Medulla oblongata (tissue), 1 donor: Measurements from ENCODE around the gene NUP54.

ENCODE experiments used
- DNase-seq: peaks from one replicate; pipeline ENCODE4 v3.0.0-alpha.2; 2015; ENCODE audit errors: extremely low spot score

NUP54 gene

DNA sequence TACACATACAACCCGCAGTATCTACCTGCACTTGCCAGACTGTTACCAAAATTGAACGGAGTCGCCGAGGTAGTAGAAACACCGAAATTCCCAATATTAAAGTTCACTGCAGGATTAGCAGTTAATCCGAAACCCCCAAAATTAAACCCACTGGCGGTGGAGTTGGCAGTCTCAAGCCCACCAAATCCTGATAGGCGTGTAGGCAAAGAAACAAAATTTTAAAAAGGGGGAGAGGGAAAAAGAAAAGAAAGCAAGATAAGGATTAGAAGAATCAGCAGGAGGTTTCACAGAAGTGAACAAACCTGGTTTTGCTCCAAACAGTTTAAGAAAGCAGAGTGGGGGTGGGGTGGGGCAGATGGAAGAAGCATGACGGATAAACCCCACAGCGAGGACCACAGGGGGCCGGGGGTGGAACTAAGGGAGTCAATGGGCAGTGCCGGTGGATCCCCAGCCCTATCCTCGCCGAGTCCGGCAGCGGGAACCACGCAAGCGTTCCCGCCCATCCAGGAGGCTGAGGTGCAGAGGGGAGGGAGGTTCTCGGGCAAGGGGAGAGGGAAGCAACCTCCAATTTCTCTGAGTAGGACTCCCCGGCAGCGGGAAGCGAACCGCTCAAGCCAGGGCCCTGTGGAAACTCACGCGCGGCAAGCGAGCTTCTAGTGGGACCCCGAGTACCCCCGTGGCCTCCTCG, 599 bp downstream of the NUP54 start:
- DNase-seq: peak; percentile 36

DNA sequence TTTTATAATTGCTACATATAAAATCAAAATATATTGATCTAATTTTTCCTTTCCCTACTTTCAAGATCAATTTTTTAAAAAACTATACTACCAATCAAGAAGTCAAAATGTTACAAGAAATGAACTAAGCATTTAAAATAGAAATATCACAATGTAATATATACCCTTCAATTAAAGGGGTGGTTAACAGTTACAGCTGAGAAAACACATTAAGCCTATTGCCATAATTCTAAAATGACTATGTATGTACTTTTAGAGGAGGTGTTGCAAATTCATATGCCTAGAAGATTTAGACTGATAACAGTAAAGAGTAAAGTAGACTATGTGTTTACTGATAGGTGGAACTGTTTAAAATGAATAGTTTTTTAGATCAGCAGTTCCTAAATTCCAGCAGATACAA, 3.7 kb downstream of the NUP54 start:
- no peak for DNase-seq

DNA sequence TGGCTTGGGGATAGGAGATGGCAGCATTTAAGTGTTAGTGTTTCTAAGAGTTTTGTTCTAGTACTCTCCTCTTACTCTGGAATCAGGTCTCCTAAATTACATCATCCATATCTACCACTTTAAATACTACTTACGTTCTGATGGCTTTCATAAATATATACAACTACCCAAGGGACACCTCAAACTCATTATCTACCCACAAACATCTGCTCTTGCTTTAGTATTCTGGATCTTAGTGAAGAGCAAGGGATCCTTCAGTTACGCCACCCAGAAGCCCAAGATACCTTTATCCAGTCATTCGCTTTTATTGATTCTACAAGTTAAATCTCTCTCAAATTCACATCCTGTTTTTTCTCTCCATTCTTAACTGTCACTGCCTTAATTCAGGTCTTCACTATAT, 7.0 kb downstream of the NUP54 start:
- no peak for DNase-seq

DNA sequence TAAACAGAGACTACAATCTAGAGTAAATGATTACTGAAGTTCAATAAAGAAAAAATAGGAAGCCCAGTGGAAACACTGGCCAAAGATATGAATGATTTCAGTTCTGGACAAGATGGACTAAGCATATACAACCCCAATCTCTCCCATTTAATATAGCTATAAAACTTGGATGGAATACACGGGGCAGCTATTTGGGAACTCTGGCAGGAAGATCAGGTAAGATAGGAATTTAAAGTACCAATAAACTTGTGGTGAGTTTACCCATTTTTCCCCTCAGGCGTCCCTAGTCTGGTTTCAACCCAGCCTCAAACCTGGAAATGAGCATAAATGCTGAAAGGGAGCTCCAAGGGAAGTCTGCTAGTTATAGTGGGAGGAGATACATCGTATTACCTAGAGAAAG, 20.4 kb downstream of the NUP54 start:
- no peak for DNase-seq

DNA sequence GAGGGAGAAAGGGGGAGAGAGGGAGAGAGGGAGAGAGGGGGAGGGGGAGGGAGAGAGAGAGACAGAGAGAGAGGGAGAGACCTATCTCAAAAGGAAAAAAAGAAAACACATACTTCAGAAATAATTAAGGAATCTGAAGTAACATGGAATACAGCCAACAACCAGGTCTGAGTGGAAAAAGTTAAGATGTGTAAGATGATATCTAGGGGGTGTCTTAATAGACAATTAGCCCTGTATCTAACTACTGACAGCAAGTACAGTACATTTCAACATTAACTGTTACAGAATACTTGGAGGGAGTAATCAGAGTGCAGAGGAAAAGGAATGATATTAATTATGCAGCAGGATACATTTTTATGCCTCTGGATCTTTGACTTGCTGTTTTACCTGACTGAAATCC, 22.4 kb downstream of the NUP54 start:
- no peak for DNase-seq

DNA sequence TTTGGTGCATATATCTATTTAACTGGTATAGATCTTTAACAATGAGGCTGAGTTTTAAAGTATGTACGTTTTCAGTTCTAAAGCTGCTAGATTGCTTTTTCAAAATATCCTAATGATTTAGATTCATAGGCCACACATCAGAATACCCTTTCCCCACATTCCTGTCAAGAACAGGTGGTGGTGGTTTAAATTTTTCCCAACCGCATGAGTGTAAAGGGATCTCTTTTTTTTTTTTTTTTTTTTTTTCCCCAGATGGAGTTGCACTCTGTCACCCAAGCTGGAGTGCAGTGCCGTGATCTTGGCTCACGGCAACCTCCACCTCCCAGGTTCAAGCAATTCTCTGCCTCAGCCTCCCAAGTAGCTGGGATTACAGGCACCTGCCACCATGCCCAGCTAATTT, 28.0 kb downstream of the NUP54 start:
- DNase-seq: no peak

DNA sequence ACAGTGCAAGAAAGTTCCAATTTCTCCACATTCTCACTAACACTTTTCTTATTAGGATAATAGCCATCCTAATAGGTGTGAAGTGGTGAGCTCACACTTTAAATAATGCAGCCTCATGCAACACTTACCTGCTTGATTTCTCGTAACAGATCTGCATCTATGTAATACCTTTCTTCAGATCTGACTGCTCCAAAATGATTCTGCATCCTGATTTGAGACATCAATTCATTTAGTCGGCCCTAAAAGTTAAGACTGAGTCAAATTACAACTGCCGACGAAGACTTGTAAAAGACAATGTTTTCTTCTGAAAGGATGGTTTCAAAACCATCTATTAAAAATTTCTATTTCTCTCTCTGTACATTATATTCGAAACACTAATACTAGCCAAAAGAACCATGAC, 30.7 kb downstream of the NUP54 start:
- DNase-seq: no peak

DNA sequence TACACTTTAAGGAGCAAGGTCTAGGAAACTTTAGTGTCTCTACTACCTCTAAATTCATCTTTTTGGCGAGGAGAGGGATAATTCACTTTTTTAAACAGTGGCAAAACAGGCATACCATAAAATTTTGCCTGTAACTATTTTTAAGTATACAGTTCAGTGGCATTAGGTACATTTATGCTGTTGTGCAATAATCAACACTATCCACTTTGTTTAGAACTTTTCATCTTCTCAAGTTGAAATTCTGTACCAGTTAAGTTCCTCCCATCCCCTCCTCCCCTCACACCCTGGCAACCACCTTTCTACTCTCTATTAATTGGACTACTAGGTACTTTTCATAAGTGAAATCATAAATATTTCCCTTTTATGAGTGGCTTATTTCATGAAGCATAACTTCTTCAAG, 31.4 kb downstream of the NUP54 start:
- DNase-seq: no peak

DNA sequence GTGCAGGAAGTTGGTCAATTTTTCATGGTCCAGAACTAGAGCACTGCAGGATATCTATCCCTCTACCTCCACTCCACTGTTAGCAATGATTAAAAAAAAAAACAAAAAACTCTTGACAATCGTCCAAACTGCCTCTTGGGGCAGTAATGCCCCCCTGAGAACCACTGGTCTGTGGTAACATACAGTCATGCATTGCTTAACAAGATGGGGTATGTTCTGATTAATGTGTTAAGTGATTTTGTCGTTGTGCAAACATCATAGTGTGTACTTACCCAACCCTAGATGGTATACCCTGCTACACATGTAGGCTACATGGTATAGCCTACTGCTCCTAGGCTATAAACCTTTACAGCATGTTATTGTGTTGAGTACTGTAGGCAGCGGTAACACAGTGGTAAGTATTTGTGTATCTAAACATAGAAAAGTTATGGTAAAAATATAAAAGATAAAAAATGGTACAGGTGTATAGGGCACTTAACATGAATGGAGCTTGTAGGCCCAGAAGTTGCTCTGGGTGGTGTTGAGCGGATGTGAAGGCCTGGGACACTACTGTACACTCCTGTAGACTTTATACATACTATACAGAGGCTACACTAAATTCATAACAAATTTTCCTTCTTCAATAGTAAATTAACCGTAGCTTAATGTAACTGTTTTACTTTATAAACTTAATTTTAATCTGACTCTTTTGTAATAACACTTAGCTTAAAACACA, 39.6 kb downstream of the NUP54 start:
- no peak for DNase-seq

DNA sequence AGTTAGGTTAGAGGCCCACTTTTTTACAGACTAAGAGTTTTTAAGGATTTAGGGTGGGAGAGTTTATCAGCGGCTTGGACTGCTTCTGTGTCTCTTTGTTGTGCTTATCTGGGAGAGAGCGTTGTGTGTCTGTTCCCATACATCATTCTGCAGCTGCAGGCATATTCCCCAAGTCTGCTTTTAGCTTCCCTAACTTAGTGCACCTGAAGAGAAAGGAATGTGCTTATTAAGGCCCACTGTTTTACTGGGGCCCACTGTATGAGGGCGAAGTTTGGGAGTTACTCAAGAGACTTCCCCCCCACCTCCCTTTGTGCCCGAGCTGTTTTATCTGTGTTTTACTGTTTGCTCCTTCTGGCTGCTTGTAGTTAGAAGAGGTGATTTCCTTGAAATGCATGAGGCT, 41.8 kb downstream of the NUP54 start:
- no peak for DNase-seq

DNA sequence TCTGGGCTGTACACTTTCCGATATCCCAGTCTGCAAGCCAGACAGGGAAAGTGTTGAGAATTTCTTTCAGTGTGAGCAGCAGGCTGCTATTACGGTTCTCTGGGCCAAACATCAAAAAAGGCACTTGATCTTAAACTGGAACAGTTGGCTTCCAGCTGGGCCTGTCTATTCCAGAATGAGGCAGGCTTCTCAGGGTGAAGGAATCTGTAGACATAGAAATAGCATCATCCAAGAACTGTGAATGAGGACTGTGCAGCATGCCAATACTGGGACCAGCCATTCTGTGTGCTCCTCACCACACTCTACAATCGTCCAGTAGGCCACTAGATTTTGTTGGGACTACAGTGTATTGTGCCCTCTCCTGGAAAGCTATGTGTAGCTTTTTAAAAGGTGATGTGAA, 42.5 kb downstream of the NUP54 start:
- peak; percentile 79 for DNase-seq

DNA sequence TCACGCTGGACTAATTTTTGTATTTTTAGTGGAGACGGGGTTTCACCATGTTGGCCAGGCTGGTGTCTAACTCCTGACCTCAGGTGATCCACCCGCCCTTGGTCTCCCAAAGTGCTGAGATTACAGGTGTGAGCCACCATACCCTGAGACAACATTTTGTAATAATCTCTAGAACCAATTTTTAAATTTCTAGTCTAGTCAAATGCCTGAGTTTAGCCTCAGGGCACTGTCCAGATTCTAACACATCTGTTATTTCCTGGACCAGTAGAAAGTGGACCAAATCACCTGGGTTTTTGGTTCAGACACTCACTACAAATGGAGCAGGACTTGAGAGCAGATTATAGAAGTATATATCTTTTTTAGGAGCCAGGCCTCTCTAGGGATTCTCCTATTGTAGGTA, 52.1 kb downstream of the NUP54 start:
- DNase-seq: no peak

DNA sequence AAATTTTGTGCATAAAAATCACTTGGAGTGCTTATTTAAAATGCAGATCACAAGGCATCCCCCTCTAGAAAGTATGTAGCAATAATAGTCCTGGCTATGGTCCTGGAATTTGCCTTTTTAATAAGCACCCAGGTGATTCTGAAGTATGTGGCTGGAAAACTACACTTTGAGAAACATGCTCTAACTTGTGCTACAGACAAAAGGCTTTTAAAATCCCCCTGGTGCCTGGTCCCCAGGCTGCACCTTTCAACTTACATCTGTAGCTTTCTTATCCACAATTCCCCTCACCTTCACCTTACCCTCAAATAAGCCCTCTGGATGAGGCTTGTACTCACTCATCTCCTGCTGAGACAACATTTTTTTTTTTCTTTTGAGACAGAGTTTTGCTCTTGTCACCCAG, 52.6 kb downstream of the NUP54 start:
- no peak for DNase-seq

DNA sequence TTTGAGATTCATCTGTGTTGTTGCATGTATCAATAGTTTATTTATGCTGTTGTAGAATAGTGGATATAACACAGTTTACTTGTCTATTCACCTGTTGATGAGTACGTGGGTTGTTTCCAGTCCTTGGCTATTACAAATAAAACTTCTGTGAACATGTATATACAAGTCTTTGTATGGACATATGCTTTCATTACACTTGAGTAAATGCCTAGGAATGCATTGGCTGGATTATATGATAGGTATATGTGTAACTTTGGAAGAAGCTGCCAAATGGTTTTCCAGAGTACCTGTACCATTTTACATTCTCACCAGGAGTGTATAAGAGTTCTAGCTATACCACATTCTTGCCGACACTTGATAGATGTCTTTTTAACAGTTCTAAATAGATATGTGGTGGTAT, 57.1 kb downstream of the NUP54 start:
- DNase-seq: no peak

DNA sequence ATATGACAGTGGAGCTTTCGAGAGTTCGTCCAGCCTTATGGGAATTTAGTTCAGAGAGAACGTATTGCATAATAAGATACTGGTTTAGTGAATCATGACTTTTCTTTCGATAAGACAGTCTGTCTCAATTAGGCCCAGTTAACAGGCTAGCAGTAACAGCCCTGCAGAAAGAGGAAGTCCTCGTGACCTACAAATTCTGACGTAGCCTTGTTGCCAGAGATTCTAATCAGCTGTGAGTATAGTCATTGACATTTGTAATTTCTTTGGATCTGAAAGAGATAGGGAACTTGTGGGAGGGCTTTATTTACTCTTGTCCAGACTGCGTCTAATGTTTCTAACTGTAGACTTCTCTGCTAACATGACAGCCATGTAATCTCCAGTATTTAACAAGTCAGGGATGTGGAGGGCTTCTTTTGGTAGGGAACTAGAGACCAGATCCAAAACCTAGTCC, 57.9 kb downstream of the NUP54 start:
- peak; percentile 82 for DNase-seq

DNA sequence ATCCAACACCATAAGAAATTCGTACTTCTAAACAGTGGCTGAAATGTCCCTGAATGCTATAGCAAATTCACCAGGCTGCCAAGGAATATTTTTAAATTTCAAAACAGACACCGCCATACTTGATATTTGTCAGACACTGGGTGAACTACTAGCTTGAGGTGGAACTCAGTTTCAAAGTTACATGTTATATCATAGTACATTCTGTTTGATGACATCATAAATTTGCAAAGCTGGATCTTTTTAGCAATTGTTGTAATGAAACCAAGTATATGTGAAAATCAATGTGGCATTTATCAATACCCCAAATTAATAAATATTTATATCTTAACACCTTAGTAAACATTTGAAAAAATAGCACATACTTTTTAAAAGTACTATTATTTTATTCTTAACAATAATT, 59.5 kb downstream of the NUP54 start:
- DNase-seq: no peak

DNA sequence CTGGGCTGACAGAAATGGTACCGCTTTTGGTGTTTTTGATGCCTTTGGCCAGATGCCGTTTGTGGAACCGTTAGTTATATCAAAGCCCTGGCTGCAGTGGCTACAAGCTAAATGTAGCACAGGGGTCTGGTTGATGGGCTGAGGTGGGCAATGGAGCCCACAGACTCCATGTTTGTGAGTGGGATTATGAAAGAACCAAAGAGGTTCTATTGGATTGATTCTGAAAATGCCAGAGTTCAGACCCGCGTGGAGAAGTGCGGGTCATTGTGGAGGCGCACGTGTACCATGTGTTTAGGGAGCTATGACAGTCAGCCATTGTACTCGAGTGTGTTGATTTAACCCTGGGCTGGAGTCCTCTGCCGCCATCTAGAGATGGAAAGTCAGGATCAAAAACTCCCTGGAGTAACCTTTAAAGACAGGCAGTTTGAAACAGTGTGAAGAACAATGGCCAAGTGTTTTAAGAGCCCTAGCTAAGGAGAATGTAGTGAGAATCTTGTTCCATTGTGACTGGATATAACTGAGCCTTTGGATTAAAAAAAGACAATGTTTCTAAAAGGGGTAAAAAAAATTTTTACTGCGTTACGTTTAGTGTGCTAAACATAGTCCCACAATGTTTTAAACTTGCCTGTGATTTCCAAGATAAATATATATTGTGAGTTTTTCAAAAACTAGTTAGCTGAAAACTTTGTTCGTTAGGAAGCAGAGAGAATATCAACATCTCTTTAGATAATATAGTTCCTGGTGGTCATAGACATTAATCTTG, 61.0 kb downstream of the NUP54 start:
- DNase-seq: peak; percentile 95

DNA sequence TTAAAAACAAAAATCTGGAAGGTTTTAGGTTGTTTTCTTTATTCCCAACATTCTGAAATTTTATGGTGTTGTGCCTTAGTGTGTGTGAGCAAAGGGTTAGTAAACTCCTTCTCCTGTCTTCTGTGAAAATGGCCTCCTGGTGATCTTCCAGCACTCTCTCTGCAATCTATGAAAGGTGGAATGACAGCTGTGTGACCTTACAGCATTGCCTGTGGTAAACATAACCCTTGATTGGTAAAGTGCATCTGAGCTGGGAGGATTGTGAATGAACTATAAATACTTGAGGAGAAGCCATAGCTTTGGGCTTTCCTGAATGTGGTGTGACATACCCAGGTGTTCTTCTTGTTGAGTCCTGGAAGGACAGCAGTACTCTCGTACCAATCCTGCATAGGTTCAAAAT, 63.7 kb downstream of the NUP54 start:
- no peak for DNase-seq

DNA sequence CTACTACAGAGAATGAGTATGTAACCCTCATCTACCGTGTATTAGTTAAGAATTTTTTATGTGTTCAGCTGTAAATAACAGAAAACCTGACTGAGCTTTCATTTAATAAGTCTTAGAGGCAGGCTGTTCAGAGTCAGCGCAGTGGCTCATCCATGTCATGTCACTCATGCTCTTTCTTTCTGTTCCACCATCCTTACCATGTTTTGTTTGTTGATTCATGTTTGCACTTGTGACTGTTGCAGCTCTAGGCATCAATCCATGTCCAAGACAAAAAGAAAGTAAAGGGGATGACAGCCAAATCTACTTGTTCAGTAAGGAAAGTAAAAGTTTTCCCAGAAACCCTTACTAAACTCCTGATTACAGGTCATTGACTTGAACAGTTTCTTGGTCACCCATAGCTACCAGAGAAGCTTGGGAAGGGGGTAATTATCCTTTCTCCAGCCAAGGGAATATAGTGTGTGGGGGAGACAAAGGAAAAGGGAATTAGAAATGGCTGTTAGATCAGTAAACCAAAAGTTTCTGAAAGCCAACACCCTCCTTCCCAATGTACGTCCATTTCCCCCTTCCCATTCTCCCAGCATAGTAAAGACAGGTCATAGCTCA, 64.7 kb downstream of the NUP54 start:
- DNase-seq: no peak

DNA sequence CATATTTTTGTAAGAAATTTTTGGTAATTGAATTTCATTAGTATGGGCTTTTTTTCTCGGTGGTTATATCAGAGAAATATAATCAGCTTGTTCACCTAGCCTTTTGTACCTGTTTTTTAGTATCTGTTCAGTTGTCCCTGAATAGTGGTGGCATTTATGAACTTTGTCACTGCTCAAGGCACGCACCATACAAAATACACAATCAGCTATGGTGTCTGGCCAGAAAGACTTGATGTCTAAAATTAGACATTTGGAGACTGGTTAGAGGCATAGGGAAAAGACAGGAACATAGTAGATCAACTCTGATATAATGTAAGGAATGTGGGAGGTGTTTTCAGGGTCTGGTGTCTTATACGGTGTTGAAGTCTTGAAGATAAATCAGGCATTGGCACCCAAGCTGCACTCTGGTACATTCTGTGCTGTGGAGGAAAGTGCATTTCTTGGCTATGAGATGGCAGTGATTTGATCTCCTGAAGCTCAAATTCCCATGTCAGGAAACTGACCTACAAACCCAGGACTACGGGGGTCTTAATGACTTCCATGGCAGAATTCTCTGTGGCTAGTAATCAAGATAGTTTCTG, 70.1 kb downstream of the NUP54 start:
- DNase-seq: no peak

DNA sequence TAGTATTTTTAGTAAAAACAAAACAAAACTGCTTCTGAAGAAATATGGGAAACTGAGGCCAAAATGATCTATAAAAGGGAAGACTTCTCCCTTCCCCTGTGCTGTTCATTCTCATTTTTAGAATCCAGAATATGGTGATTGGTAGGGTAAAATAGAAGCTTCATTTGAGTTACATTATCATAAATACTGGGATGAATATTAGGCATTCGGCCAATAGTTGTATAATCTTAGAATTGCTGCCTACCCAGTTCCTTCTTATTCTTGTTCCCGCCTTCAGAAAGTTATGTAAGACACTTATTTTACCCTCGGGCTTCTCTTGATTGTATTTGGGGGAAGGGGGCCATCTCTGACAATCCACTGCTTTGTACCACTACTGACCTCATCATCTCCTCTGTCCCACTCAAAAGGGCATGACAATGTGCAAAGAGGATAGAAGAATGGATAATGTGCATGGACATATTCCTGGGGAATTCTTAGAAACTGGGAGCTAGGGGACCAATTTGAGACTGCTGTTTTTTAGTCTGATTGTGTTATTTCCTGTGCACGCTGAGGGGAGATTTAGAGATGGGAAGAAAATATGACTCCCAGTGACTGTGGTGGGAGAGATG, 73.1 kb downstream of the NUP54 start:
- DNase-seq: no peak

DNA sequence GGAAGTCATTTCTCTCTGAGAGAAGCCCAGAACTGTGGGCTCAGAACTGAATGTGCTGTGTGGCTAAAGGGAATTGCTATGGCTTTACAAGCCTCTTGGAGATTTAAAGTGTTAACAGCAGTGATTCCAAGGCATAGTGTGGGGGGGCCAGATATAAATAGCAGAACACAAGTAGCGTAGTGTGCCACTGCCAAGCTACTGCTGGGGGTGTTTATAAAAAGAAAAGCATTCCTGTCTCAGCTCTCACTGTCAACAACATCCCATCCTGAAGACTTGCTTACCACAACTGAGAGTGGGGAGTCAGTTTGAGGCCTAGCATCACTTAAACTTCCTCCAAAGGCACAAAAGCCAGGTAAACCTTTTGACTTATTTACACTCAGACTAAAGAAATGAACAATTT, 73.7 kb downstream of the NUP54 start, which contains the start of gene ART3:
TSS of gene ART3 (plus strand) at position 242 of the 400 bp plus-strand sequence. CDS start 1,181 bp downstream, outside the sequence.
- DNase-seq: peak; percentile 41
